DMS 273 (cell line): Measurements from ENCODE around the gene KCNIP2.
A peak's percentile ranks its signal among the peaks of the same experiment; 100 is the strongest.

Experiments used
- DNase-seq: peaks from one replicate; lab custom pipeline; 2025; ENCODE audit not compliant: unreplicated experiment; lab: John Stamatoyannopoulos, UW

KCNIP2 gene

GRCh38 chr10:101783736-101784118 lies 59.9 kb downstream of the KCNIP2 start:
- peak; percentile 39 for DNase-seq

- peak; percentile 92 for DNase-seq
These were observed 60.5 kb downstream of the KCNIP2 start, which contains the start of gene NPM3 for GRCh38 chr10:101782811-101783735. Gene NPM3 (minus strand): TSS chr10:101783446. CDS start chr10:101783390, 56 bp downstream.

GRCh38 chr10:101781984-101782810 lies 61.4 kb downstream of the KCNIP2 start:
- peak; percentile 49 for DNase-seq

GRCh38 chr10:101781655-101781983 lies 62.0 kb downstream of the KCNIP2 start:
- DNase-seq, result no peak

GRCh38 chr10:101780818-101781654 lies 62.6 kb downstream of the KCNIP2 start:
- DNase-seq, result peak; percentile 93

GRCh38 chr10:101780187-101780817 lies 63.3 kb downstream of the KCNIP2 start:
- DNase-seq, result no peak

GRCh38 chr10:101779544-101780186 lies 63.9 kb downstream of the KCNIP2 start:
- DNase-seq, result peak; percentile 88

GRCh38 chr10:101778781-101779543 lies 64.6 kb downstream of the KCNIP2 start:
- DNase-seq, result peak; percentile 83

GRCh38 chr10:101778151-101778780 lies 65.3 kb downstream of the KCNIP2 start:
- no peak for DNase-seq

- DNase-seq, result no peak
These were observed 65.9 kb downstream of the KCNIP2 start for GRCh38 chr10:101777619-101778145.

GRCh38 chr10:101776161-101776817 lies 67.3 kb downstream of the KCNIP2 start:
- DNase-seq, result no peak
